Activated CD4-positive, alpha-beta T cell treated with anti-CD3 and anti-CD28 coated beads, Interleukin-10, Interleukin-2, amounts not matched to agents 100 ng/mL and 50 ng/mL, durations not matched to agents 16 hours and 8 hours (primary cell): Measurements from ENCODE around the gene SLC19A1.
"Not testable (repeated sequence)": the region's sequence is repeated elsewhere in the genome, so short reads cannot be mapped to it uniquely, and the experiment has no call there.

Source experiments
- DNase-seq: peaks from one replicate; pipeline ENCODE4 v3.0.0-alpha.2; 2020

The SLC19A1 gene

GRCh38 chr21:45503226-45503625 is 39.0 kb downstream of the SLC19A1 start:
- not testable (repeated sequence) for DNase-seq

DNA sequence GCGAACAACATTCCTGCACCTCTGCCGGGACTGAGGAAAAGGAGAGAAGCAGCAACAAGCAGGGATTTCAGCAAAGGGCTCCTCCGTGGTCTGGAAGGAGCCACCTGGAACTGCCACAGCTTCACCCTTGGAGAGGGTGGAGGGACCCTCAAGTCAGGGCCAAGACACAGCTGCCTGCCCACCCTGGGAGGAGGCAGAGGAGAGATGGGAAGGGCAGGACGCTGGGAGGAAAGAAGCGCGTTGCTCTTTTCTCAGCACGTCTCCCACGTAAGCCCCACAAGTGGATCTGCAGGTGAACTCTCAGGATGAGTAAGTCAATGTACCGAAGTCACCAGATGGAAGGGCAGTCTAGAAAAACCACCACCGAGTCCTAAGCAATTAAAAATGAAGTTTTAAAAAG is 39.6 kb downstream of the SLC19A1 start:
- no peak for DNase-seq

GRCh38 chr21:45502006-45502345 is 40.3 kb downstream of the SLC19A1 start:
- no peak for DNase-seq

DNA sequence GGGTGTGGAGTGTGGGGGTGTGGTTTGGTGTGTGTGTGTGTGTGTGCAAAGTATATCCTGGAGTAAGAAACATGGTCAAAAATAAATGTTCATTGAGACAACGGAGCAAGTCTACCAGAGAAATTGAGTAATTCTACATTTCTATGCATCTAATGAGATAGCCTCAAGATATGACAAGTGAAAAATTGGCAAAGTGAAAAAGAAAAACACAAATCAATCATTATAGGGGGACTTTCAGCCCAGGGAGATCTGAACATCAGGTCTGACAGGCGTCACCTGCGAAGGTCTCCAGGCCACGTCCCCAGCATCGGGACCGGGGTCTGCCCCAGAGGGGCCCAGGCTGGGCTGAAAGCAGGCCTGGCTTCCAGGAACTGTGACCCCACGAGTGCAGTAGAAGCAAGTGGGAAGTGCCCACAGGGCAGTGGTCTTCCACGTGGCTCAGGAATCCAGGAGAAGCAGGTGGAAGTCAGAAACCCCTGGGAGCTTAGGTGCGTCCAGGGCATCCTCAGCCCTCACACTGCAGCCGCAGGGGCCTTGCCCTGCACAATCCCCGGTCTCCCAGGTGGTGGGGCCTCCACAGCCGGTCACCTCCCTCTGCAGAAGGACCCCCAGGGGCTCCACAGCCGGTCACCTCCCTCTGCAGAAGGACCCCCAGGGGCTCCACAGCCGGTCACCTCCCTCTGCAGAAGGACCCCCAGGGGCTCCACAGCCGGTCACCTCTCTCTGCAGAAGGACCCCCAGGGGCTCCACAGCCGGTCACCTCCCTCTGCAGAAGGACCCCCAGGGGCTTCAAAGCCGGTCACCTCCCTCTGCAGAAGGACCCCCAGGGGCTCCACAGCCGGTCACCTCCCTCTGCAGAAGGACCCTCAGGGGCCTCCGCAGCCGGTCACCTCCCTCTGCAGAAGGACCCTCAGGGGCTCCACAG is 40.9 kb downstream of the SLC19A1 start:
- not testable (repeated sequence) for DNase-seq

DNA sequence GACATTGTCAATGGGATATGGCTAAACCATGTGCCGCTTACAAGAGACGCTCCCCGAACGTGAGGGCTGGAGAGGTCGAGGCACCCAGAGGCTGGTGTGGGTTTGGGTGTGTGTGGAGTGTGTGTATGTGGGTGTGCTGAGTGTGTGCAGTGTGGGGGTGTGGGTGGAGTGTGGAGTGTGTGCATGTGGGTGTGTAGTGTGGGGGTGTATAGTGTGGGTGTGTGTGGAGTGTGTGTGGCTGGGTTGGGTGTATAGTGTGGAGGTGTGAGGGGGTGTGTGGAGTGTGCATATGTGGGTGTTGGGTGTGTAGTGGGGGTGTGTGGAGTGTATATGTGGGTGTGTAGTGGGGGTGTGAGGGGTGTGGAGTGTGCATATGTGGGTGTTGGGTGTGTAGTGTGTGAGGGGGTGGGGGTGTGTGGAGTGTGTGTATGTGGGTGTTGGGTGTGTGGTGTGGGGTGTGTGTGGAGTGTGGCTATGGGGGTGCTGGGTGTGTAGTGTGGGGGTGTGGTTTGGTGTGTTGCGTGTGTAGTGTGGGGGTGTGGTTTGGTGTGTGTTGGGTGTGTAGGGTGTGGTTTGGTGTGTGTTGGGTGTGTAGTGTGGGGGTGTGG is 42.2 kb downstream of the SLC19A1 start:
- DNase-seq, result no peak

DNA sequence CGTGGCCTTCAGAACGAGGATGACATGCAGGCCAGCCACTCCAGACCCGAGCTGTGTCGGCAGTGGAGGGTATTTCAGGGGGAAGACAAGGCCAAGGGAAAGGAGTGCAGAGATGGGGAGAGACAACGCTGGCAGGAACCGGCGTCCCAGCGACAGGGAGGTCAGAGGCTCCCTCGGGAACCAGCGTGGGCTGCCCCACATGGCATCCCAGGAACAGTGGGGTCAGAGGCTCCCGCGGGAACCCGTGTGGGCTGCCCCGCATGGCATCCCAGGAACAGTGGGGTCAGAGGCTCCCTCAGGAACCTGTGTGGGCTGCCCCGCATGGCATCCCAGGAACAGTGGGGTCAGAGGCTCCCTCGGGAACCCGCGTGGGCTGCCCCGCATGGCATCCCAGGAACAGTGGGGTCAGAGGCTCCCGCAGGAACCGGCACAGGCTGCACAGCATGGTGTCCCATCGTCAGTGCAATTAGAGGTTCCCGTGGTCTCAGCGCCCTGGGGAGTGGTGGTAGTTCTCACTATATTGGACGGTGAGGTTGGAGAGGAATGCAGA is 43.0 kb downstream of the SLC19A1 start:
- no peak for DNase-seq

GRCh38 chr21:45498646-45499000 is 43.6 kb downstream of the SLC19A1 start:
- no peak for DNase-seq

GRCh38 chr21:45497846-45498645 is 44.2 kb downstream of the SLC19A1 start:
- no peak for DNase-seq

- no peak for DNase-seq
These were observed 45.0 kb downstream of the SLC19A1 start for GRCh38 chr21:45496968-45497845.

GRCh38 chr21:45496151-45496967 is 45.9 kb downstream of the SLC19A1 start:
- no peak for DNase-seq

- no peak for DNase-seq
These were observed 47.2 kb downstream of the SLC19A1 start for GRCh38 chr21:45494851-45495680.

- no peak for DNase-seq
These were observed 47.9 kb downstream of the SLC19A1 start for GRCh38 chr21:45494135-45494850.

DNA sequence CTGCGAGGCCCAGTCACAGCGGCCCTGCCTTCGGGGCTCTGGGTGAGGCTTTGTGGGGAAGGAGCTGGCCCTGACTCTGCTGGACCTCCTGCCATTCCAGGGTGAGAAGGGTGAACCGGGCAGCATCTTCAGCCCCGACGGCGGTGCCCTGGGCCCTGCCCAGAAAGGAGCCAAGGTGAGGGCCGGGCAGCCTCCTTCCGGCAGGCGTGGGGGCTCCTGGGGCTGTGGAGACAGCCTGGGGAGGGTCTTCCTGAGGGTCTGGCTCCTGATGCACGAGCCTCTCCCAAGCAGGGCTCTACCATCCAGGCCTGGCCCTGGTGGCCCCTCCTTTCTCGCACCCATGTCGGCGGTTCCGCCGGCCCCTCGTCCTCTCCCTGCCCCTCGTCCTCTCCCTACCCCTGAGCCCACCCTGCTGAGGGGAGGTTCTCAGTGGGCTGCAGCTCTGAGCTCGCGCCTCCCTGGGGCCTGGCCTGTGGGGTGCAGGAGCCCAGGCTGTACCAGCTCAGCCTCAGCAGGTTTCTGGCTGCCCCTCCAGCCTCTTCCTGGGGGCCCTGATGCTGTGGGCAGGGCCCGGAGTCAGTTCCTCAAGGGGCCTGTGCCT is 48.7 kb downstream of the SLC19A1 start:
- no peak for DNase-seq

DNA sequence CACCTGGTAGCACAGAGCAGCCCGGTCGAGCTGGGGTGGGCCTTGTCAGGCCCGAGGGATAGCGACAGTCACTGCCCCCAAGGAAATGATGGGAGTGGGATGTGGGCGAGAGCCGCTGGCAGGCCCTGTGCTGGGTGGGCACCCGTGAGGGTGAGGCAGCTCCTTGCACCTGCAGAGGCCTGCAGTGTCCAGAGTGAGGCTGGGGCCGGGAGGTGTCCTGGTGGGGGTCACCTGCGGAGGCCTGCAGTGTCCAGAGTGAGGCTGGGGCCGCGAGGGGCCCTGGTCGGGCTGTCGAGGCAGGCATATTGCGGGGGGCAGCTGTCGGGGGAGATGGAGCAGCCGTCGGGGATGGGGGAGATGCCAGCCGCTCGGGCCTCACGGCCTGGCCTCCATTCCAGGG is 49.5 kb downstream of the SLC19A1 start:
- DNase-seq, result no peak

DNA sequence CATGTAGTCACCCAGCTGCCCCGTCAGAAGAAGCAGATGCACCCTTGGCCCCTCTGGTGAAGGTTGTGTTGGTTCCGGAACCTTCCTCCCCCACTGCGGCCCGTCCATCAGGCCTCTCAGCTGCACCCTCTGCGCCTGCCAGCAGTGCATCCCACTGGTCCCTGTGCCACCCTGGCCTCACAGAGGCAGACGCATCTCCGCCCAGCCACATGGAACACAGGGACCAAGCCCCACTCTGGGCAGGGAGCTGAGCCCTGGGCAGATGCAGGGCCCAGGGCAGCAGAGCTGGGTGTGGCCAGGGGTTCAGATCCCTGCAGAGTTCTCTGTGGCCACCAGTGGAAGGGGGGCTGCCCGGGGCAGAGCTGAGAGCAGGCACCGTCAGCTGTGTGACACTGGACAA is 50.6 kb downstream of the SLC19A1 start:
- no peak for DNase-seq

GRCh38 chr21:45491056-45491455 is 51.2 kb downstream of the SLC19A1 start:
- DNase-seq, result no peak

- DNase-seq, result no peak
These were observed 52.0 kb downstream of the SLC19A1 start for GRCh38 chr21:45490049-45490731.

DNA sequence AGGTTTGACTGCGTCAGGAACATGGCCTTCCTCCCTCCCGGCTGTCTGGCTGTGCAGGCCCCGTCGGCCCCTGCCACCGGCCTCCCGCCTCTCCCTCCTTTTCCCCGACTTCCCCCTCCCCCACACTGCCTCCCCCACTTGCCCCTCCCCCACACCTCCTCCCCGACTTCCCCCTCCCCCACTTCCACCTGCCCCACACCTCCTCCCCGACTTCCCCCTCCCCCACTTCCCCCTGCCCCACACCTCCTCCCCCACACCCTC is 52.6 kb downstream of the SLC19A1 start:
- DNase-seq, result no peak
